HFF-Myc (cell line): Measurements from ENCODE around the gene TANC1.

ENCODE experiments used
- DNase-seq: peaks from one replicate; pipeline ENCODE4 v3.0.0-alpha.2; 2011; ENCODE audit warnings: low read depth; ENCODE audit errors: extremely low read depth
- H3K4me3 ChIP-seq: replicated peaks from 2 replicates; pipeline ENCODE4 v1.5.1; 2011; ENCODE audit warnings: low read depth, mild to moderate bottlenecking, control low read depth, low read length
- TF ChIP-seq, protein P1 (sequence below): IDR thresholded peaks from 2 replicates; pipeline ENCODE4 v1.5.1; 2012; ENCODE audit warnings: mild to moderate bottlenecking, low read depth, low read length, control low read depth; ENCODE audit errors: missing control alignments

TANC1 gene

DNA sequence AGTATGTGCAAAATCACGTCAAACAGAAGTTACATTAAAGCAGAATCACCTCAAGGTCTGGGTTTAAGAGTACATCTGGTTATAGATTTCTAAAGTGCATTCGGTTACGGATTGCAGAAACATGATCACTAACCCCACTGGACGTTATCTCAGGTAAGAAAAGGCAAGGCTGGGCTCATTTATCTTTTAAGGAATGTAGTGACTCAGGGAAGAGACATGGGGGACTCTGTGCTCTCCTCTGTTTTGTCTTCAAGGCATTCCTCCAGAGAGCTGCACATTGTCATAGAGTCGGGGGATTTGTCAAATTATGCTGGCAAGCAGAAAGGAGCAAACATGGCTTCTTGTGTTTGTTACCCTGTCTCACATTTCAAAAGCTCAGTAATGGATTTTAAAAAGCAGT is 303.7 kb downstream of the TANC1 start:
- TF ChIP-seq, protein P1, sequence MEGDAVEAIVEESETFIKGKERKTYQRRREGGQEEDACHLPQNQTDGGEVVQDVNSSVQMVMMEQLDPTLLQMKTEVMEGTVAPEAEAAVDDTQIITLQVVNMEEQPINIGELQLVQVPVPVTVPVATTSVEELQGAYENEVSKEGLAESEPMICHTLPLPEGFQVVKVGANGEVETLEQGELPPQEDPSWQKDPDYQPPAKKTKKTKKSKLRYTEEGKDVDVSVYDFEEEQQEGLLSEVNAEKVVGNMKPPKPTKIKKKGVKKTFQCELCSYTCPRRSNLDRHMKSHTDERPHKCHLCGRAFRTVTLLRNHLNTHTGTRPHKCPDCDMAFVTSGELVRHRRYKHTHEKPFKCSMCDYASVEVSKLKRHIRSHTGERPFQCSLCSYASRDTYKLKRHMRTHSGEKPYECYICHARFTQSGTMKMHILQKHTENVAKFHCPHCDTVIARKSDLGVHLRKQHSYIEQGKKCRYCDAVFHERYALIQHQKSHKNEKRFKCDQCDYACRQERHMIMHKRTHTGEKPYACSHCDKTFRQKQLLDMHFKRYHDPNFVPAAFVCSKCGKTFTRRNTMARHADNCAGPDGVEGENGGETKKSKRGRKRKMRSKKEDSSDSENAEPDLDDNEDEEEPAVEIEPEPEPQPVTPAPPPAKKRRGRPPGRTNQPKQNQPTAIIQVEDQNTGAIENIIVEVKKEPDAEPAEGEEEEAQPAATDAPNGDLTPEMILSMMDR = no peak
- DNase-seq = no peak

DNA sequence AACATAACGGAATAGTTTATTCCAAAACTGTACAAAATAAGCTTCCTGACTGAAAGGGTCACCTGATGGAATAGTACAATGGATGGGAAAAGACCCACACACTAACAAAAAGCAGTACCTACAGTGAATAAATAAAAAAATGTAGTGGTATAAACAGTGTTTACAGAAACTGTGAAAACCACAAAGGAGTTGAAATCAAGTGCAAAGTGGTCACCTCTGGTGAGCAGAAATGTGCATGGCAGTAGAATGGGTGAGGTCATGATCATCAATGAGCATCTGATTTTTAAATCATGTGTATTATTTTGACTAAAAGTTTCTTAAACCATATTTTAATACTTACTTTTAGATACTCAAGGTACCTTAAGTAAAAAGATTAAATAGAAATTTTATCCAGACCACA is 306.7 kb downstream of the TANC1 start:
- H3K4me3 ChIP-seq = no peak overlapping the region
- no peak for DNase-seq
- TF ChIP-seq, protein P1 = no peak

More for the DNA sequence above, 303.7 kb downstream of the TANC1 start:
- H3K4me3 ChIP-seq = no peak overlapping the region

DNA sequence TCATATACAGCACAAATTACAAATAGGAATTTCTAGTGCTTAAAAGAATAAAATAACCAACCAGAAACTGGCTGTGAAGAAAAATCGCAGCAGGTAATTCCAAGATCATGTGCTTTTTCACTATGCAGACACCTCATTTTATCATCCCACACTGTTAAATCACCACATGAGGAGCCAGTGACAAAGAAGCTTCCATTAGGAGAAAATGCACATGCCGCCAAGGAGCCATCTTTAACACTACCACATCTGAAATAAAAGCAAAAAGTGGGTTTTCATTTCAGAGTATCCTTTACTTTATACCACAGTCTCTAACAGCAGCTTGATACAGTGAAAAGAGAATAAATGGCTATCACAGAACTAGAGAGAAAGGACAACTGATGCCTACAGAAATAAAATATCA is 311.3 kb downstream of the TANC1 start:
- no peak overlapping the region for H3K4me3 ChIP-seq
- TF ChIP-seq, protein P1 = no peak
- no peak for DNase-seq

DNA sequence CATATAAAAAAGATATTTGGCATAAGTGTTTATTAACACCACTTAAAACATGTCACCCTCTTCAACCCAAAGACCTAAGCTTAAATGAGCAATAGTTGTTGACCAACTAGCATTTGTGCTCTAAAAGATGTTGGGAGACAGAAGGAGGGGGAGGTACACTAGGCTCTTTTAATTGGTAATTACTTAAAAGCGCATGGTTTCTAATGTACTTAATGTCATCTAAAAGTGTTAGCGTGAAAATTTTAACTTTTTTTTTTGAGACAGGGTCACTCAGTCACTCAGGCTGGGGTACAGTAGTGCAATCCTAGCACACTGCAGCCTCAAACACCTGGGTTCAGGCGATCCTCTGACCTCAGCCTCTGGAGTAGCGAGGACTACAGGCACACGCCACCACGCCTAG is 312.6 kb downstream of the TANC1 start:
- H3K4me3 ChIP-seq = no peak overlapping the region
- no peak for DNase-seq
- TF ChIP-seq, protein P1 = no peak
